Activated naive CD4-positive, alpha-beta T cell treated with Interleukin-2 at 50 U/mL for 16 hours (primary cell): ENCODE measurements around the gene FREM3.

ENCODE experiments used
- DNase-seq: peaks from one replicate; pipeline ENCODE4 v3.0.0-alpha.2; 2020

FREM3 gene

GRCh38 chr4:143658336-143658735 lies 42.1 kb downstream of the FREM3 start:
- DNase-seq: no peak

DNA sequence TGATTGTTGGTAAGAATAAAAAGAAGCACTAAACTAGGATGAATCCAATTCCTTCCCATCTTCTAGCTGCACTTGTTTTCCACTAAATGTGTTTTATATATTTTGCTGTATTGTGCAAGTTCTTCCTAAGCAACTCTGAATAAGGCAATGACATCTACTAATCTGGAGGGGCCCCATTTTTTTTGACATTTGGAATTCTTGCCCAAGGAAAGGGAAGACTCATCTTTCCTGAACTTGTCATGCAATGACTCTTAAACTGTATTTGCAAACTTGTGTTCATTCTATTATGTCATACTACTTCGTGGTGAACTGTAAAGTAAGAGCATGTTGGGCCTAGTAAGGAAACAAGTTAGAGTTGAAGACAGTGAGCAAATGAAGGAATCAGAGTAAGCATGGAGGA lies 45.9 kb downstream of the FREM3 start:
- no peak for DNase-seq

DNA sequence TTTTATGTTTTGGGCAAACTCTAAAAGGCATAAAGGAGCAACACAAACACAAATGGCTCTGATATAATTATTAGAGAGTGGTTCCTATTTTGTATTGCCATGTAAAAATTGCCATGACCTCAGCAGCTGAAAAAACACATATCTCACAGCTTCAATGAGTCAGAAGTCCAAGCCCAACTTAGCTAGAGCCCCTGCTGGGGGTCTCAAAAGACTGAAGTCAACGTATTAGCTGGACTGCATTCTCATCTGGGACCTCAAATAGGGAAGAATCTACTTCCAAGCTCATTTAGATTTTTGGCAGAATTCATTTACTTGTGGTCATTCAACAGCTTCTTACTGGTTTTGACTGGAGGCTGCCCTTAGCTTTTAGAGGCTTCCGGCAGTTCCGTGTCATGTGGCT lies 47.4 kb downstream of the FREM3 start:
- no peak for DNase-seq

DNA sequence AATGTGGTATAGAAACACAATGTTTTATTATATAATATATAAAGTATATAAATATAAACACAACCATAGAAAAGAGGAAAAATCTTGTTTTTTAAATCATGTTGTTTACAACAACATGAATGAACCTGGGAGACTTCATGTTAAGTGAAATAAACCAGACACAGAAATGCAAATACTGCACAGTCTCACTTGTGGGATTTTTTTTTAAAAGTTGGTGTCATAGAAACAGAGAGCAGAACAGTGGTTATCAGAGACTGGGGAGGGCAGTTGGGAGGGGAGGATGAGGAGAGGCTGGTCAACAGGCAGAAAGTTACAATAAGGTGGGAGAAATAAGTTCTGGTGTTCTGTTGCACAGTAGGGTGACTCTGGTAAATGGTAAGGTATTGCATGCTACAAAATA lies 57.1 kb downstream of the FREM3 start:
- no peak for DNase-seq

DNA sequence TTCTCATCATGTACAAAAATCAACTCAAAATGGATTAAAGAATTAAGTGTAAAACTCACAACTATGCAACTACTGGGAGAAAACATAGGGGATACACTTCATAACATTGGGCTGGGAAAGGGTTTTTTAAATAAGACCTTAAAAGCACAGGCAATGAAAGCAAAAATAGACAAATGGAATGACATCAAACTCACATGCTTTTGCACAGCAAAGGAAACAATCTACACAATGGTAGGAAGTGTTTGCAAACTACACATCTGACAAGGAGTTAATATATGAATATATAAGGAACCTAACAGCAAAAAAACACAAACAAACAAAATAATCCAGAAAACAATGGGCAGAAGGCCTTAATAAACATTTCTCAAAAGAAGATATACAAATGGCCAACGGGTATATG lies 57.9 kb downstream of the FREM3 start:
- no peak for DNase-seq

DNA sequence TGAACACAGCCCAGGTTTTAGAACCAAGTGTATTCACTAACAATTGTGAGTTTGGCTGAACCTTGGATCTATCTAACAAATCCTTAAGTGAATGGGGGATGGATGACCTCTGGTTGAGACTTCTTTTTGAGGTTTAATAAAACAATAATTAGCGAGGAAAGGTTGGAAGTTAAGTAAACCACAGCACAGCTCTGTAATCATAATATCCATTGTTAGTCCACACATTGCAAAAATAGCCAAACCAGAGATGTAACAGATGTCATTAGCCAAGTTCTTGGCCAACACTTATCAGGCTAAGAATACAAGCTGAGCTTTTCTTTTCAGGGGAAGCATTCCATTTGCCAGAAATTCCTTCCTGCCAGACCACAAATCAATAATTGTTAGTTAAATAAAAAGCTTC lies 59.1 kb downstream of the FREM3 start:
- DNase-seq: no peak

DNA sequence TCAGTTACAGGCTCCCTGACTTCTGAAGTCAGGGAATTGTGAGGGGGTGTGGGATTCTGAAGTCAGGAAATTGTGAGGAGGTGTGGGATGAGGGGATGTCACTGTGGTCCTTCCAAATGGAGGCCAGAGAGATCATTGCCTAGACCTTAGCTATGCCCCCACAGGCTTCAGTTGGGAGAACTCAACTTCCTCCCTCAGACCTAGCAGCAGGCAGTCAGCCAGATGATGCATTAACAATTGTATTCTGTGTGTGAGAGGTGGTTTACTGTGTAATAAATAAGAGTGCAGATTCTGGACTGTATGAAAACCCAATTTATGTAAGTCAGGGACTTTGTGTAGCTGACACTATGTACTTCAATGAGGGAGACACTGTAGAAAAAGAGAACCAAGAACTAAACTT lies 65.7 kb downstream of the FREM3 start:
- no peak for DNase-seq

DNA sequence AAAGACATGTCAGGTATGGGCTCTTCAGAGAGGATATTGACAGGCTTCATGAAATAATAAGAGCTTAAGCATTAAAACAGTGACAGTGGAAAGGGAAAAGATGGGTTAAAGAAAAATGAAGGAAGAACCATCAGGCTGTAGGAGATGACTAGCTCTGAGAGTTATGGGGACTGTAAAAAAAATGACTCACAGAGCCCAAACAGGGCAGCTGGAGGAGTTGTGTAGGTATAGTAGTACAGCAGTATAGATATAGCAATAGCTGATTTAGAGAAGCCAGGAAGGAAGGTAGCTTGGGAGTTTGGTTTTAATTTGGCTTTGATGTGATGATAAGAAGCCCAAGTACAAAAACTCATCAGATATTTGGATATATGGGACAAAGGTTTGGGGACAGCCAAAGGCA lies 66.6 kb downstream of the FREM3 start:
- no peak for DNase-seq

GRCh38 chr4:143626134-143626911 lies 74.2 kb downstream of the FREM3 start:
- no peak for DNase-seq

DNA sequence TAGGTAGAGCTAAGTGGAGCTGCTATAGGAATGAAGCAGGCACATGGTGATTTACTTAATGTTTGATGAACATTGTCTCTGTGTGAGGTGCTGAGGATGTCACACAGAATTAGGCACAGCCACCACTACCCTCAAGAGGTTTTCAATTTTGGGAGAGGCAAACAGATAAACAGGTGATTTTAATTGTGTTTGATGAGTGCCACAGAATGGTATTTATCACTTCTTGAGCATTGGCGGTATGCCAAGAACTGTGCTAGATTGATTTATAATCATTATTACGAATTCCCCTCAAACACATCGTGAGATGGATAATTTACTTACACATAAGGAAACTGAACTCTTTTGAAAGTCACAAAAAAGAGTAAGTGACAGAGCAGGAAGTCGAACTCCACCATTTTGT lies 74.8 kb downstream of the FREM3 start:
- DNase-seq: no peak

DNA sequence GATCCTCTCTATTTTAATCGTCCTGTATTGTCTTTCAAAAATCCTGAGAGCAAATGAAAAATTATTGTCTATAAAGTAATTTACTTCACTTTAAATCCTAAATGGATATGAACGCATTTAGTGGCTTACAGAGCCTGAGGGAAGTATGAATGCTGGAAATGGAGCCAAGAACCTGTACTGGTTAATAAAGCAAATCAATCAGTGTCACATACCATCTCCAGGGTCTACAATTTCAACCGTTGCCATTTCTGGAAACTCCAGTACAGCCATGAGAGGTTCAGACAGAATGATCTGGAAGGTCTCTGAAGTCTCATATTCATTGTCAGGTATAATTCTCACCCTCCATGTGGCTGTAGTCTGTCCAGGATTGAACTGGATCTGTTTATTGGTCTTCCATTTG lies 76.6 kb downstream of the FREM3 start:
- no peak for DNase-seq

DNA sequence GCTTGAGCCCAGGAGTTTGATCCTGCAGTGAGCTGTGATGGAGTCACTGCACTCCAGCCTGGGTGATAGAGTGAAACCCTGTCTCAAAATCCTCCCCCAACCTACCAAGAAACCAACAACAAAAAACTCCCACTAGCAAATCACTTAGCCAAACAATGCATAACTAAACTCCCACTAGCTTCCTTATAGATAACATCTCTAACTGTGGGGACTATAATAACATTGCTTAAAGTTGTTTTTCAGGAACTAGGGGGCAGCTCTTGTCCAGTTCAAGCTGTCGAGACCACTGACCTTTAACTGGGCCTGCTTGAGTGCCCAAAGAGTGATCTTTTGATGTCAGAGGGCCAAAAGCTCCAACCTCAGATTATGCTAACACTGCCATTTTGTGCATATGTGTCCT lies 81.7 kb downstream of the FREM3 start:
- no peak for DNase-seq

GRCh38 chr4:143617994-143618679 lies 82.3 kb downstream of the FREM3 start:
- DNase-seq: no peak

GRCh38 chr4:143616771-143617170 lies 83.7 kb downstream of the FREM3 start:
- no peak for DNase-seq

GRCh38 chr4:143609492-143609891 lies 91.0 kb downstream of the FREM3 start:
- DNase-seq: no peak

GRCh38 chr4:143606480-143606879 lies 94.0 kb downstream of the FREM3 start:
- no peak for DNase-seq

DNA sequence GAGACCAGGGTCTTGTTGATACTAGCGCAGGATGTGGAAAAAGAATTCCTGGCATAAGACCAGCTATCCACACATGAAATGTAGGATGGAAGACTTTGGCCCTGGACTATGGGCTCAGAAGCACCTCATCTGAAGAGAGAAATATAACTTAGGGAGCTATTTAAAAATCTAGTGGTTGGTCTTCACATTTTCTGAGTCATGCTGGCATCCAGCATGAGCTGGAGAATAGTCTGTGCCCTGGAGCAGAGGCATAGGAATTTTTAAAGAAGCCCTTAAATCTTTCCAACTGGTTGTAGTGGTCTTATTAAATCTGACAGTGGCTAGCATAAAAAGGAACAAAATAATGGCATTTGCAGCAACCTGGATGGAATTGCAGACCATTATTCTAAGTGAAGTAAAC lies 100.6 kb downstream of the FREM3 start:
- no peak for DNase-seq

DNA sequence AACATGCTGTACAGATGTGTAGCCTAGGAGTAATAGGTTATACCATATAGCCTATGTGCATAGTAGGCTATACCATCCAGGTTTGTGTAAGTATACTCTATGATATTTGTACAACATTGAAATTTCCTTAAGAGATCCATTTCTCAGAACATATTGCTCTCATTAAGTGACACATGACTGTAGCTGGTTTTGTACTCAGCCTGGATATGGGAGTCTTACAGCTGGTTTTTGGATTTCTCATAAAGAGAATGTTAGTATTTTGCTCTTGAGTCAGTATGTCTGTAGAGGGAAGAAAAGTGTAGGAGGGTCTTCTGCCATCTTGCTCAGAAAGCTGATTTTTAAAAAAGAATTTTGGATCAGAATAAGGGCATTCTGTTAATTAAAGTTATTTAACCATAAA lies 101.7 kb downstream of the FREM3 start:
- no peak for DNase-seq

- no peak for DNase-seq
Observed at GRCh38 chr4:143597276-143597675, 103.2 kb downstream of the FREM3 start.

- DNase-seq: no peak
Observed at GRCh38 chr4:143587703-143588102, 112.8 kb downstream of the FREM3 start.

DNA sequence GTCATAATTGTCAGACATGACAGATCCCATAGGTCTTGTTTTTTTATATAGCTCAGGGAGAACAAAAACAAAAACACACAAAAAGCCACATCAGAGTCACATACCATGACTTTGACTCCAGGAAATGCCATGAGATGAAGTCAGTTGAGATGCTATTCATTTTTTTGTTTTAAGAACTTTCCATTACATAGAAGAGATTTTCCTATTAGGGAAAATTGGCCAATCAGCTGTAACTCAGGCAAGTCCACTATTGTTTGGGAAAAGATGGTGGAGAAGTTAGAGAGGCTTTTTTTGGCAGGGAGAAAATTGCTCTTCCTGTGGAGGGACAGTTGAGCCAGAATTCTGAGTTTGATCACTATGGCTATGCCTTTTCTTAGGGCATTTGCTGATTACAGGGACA lies 114.4 kb downstream of the FREM3 start:
- DNase-seq: no peak

GRCh38 chr4:143585548-143585947 lies 114.9 kb downstream of the FREM3 start:
- no peak for DNase-seq

GRCh38 chr4:143581331-143581946 lies 119.0 kb downstream of the FREM3 start:
- no peak for DNase-seq

DNA sequence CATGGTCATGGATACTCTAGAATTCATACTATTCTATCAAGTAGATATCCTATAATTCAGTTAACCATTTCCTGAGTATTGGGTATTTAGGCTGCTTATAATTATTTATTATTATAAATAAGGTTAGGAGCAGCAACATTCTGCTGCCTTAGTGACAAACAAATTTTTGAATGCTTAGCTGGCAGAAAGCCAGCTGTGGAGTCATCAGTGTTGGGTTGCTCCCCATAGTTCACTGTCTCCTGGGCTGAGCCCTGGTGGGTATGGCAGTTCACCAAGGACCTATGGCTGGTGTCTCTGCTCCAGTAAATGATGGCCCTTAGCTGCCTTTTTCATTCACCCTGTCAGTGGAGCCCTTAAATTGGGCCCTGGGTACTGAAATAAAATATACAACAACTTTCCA lies 125.1 kb downstream of the FREM3 start:
- no peak for DNase-seq
